Measurements from ENCODE around the gene TMEM114.

DNA sequence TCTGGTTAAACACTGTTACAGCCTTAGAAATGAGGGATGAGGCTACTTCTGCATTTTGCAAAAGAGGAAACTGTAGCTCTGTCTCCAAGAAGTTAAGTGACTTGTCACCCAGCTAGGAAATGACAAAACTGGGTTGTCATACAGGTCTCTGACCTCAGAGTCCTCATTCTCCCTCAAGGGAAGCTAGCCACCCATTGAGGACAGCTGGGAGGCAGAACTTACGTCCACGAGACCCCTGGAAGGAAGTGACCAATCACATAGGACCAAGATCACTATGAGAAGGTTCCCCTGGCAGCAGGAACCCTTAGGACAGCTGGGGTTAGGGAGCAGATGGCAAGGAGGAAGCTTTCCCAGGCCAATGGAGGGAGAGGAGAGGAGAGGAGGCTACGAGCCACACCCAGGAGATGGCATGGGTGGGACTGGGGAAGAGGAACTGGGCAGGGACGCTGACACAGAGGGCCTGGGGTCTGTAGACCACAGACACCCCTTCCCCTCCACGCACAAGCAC is 42.4 kb upstream of the TMEM114 start:
- TF ChIP-seq, protein P1, sequence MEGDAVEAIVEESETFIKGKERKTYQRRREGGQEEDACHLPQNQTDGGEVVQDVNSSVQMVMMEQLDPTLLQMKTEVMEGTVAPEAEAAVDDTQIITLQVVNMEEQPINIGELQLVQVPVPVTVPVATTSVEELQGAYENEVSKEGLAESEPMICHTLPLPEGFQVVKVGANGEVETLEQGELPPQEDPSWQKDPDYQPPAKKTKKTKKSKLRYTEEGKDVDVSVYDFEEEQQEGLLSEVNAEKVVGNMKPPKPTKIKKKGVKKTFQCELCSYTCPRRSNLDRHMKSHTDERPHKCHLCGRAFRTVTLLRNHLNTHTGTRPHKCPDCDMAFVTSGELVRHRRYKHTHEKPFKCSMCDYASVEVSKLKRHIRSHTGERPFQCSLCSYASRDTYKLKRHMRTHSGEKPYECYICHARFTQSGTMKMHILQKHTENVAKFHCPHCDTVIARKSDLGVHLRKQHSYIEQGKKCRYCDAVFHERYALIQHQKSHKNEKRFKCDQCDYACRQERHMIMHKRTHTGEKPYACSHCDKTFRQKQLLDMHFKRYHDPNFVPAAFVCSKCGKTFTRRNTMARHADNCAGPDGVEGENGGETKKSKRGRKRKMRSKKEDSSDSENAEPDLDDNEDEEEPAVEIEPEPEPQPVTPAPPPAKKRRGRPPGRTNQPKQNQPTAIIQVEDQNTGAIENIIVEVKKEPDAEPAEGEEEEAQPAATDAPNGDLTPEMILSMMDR (IDR thresholded peaks at IDR 0.05; ENCODE audit: insufficient read depth, low read length): no peak
- TF ChIP-seq, protein P2, sequence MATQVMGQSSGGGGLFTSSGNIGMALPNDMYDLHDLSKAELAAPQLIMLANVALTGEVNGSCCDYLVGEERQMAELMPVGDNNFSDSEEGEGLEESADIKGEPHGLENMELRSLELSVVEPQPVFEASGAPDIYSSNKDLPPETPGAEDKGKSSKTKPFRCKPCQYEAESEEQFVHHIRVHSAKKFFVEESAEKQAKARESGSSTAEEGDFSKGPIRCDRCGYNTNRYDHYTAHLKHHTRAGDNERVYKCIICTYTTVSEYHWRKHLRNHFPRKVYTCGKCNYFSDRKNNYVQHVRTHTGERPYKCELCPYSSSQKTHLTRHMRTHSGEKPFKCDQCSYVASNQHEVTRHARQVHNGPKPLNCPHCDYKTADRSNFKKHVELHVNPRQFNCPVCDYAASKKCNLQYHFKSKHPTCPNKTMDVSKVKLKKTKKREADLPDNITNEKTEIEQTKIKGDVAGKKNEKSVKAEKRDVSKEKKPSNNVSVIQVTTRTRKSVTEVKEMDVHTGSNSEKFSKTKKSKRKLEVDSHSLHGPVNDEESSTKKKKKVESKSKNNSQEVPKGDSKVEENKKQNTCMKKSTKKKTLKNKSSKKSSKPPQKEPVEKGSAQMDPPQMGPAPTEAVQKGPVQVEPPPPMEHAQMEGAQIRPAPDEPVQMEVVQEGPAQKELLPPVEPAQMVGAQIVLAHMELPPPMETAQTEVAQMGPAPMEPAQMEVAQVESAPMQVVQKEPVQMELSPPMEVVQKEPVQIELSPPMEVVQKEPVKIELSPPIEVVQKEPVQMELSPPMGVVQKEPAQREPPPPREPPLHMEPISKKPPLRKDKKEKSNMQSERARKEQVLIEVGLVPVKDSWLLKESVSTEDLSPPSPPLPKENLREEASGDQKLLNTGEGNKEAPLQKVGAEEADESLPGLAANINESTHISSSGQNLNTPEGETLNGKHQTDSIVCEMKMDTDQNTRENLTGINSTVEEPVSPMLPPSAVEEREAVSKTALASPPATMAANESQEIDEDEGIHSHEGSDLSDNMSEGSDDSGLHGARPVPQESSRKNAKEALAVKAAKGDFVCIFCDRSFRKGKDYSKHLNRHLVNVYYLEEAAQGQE (IDR thresholded peaks at IDR 0.05; ENCODE audit: insufficient replicate concordance, low read depth): no peak
- TF ChIP-seq GABPA (IDR thresholded peaks at IDR 0.05; ENCODE audit: low read depth): peak; percentile 50; the same call in 1 of the 2 replicates
- TF ChIP-seq POLR2AphosphoS5 (IDR thresholded peaks at IDR 0.05; ENCODE audit: low read depth): no peak
- peak; percentile 76; the same call in 1 of the 2 replicates for TF ChIP-seq SPI1 (IDR thresholded peaks at IDR 0.05; ENCODE audit: borderline replicate concordance, low read depth)
